ACC112 (cell line): ENCODE measurements around the gene PODXL2.
"Not testable (repeated sequence)": the region's sequence is repeated elsewhere in the genome, so short reads cannot be mapped to it uniquely, and the experiment has no call there.

ENCODE experiments used
- H2AFZ ChIP-seq: fragments of 200-600 bp; sonication (generic); one replicate; pipeline ENCODE4 v1.6.0; 2017; ENCODE audit warnings: antibody characterized with exemption, low read length; ENCODE audit not compliant: unreplicated experiment
- H3K27ac ChIP-seq: fragments of 200-600 bp; sonication (generic); 2 replicates; pipeline ENCODE4 v1.5.1; 2014; ENCODE audit warnings: low read depth, mild to moderate bottlenecking, antibody characterized with exemption, low read length, moderate library complexity
- H3K27me3 ChIP-seq: fragments of 200-600 bp; sonication (generic); 2 replicates; pipeline ENCODE4 v1.6.1; 2014; ENCODE audit warnings: mild to moderate bottlenecking, antibody characterized with exemption, low read length, moderate library complexity, mixed read lengths; ENCODE audit not compliant: insufficient read depth
- H3K36me3 ChIP-seq: fragments of 200-600 bp; sonication (generic); 2 replicates; pipeline ENCODE4 v1.6.1; 2016; ENCODE audit warnings: mild to moderate bottlenecking, antibody characterized with exemption, low read length, moderate library complexity, mixed read lengths; ENCODE audit not compliant: insufficient read depth
- H3K4me1 ChIP-seq: fragments of 200-600 bp; sonication (generic); one replicate; pipeline ENCODE4 v1.6.1; 2016; ENCODE audit warnings: low read length, mixed read lengths; ENCODE audit not compliant: insufficient read depth, unreplicated experiment, control insufficient read depth
- H3K4me3 ChIP-seq: fragments of 200-600 bp; sonication (generic); 2 replicates; pipeline ENCODE4 v1.5.1; 2014; ENCODE audit warnings: mild to moderate bottlenecking, low read depth, low read length
- H3K79me2 ChIP-seq: fragments of 200-600 bp; sonication (generic); one replicate; pipeline ENCODE4 v1.6.0; 2016; ENCODE audit warnings: low read length; ENCODE audit not compliant: control insufficient read depth, unreplicated experiment, insufficient read depth

Gene PODXL2

DNA sequence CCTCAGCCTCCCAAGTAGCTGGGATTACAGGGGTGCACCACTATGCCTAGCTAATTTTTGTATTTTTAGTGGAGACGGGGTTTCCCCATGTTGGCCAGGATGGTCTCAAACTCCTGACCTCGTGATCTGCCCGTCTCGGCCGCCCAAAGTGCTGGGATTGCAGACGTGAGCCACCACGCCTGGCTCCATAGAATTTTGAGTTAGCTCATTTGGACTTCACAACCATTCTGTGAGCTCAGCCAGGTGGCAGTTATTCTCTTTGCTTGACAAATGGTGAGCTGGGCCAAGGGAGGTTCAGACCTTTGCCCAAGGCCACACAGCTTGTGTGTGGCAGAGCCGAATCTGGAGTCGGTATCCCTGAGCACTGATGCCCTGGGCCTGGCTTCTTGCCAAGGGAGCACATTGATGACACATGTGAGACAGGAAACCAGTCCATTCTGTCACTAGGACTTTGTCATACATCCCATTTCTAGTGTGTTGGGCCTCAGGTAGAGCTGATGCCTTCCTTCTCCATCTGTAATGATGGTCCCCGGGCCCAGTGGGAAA lies 17.6 kb downstream of the PODXL2 start:
- H3K4me1 ChIP-seq: no peaks in the 10 kb centered on the region
- no peaks in the 10 kb centered on the region for H3K36me3 ChIP-seq
- H3K27me3 ChIP-seq: no peaks in the 10 kb centered on the region
- no peak overlapping the region for H2AFZ ChIP-seq
- H3K4me3 ChIP-seq: no peak overlapping the region
- no peaks in the 10 kb centered on the region for H3K79me2 ChIP-seq
- no peak overlapping the region for H3K27ac ChIP-seq

DNA sequence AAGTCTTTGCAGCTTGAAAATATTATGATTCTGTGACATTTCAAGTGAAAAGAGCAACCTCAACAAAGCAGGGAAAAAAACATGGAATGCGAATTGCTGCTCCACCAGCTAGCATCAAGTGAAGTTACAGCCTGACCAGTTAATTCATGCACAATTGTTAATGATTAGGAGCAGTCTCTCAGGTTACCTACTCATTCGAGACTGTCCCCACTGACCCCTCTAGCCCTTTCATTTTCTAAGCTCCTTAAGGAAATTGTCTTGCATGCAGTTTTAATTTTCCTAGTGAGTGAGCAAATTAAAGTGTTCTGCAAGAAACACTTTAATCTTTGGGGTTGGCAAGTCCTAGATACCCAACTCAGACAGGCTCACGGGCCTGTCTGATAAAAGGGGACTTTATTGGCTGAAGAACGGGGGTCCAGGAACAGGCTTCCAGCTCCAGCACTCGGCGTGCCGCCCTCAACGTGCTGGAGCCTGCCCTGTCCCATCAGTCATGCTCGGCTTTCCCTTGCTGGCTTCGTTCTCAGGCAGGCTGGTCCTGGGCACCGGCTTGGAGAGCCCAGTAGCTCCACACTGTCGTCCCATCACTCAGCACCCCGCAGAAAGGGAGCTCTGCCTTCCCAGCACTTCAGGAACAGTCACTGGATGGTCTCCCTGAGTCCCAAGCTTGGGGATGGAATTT lies 18.3 kb downstream of the PODXL2 start:
- H3K4me3 ChIP-seq: no peak overlapping the region
- H3K36me3 ChIP-seq: no peaks in the 10 kb centered on the region
- H3K27ac ChIP-seq: no peak overlapping the region
- H3K4me1 ChIP-seq: no peaks in the 10 kb centered on the region
- no peak overlapping the region for H2AFZ ChIP-seq
- H3K79me2 ChIP-seq: no peaks in the 10 kb centered on the region
- no peaks in the 10 kb centered on the region for H3K27me3 ChIP-seq

DNA sequence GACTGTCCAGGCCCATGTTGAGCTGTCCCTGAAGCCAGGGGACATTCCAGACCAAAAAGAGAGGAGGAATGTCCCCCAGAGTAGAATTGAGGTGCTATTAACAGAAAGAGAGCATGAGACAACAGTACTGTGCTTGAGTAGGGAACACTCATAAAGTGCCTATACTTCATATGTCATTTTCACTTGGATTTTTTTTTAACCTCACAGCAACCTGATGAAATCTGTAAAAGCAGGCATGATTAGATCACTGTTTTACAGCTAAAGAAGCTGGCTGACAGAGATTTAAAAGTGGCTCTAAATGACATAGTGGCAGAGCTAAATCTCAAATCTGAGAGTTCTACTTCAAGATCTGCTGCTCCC lies 18.8 kb downstream of the PODXL2 start:
- H2AFZ ChIP-seq: no peak overlapping the region
- no peak overlapping the region for H3K4me3 ChIP-seq
- H3K27me3 ChIP-seq: no peaks in the 10 kb centered on the region
- no peaks in the 10 kb centered on the region for H3K4me1 ChIP-seq
- no peaks in the 10 kb centered on the region for H3K79me2 ChIP-seq
- no peaks in the 10 kb centered on the region for H3K36me3 ChIP-seq
- no peak overlapping the region for H3K27ac ChIP-seq

DNA sequence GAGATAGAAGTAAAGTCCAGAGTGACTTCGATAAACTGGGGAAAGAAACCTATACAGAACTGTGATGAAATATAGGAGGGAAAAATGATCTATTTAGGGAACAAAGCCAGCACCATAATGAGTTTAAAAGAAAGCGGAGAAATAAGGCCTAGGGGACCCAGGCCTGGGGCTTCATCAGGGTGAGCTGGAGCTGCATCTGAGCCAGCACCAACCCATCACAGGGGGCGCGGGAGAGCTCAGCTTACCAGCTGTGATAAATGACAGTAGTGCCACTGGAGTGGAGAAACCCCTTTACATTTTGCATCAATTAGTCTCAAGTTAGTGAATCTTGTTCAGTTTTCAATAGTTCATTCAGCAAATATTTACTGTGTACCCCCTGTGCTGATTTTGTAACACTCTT lies 21.3 kb downstream of the PODXL2 start:
- no peak overlapping the region for H2AFZ ChIP-seq
- peaks cover under 1% of the 10 kb centered on the region for H3K4me1 ChIP-seq
- no peak overlapping the region for H3K4me3 ChIP-seq
- H3K36me3 ChIP-seq: no peaks in the 10 kb centered on the region
- no peaks in the 10 kb centered on the region for H3K27me3 ChIP-seq
- no peaks in the 10 kb centered on the region for H3K79me2 ChIP-seq
- H3K27ac ChIP-seq: no peak overlapping the region

DNA sequence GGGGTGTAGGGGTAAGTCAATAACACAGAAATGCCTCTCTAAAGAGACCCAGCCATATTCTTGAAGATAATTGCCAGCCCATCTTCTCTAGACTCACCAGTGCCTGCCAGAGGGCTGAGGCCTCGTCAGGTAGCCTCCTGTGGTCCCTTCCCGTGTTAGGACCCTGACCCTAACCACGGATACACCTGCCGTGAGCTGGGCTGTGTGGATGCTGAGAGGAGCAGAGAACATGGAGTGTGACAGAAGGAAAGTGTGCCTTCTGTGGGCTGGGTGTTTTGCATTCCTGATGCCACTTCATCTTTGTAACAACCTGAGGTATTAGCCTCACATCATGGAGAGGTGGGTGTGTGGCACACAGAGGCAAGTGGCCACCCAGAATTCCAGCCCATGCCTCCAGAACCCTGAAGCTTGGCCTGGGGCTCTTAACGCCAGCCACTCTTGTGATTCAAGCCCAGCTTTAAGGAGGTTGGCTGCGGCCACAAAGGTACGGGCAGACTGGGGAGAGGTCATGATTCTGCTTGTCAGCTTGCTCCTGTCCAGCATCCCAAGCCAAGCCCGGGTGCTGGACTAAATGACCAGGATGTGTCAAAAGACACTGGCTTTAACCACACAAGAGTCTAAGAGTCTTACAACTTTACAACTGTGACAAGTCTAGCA lies 22.7 kb downstream of the PODXL2 start:
- Histone ChIP-seq H3K36me3 (no peaks in the 10 kb centered on the region), H3K79me2 (no peaks in the 10 kb centered on the region), H2AFZ (no peak overlapping the region), H3K27ac (no peak overlapping the region), H3K4me3 (no peak overlapping the region), H3K27me3 (no peaks in the 10 kb centered on the region), H3K4me1 (peaks cover 8% of the 10 kb centered on the region)

DNA sequence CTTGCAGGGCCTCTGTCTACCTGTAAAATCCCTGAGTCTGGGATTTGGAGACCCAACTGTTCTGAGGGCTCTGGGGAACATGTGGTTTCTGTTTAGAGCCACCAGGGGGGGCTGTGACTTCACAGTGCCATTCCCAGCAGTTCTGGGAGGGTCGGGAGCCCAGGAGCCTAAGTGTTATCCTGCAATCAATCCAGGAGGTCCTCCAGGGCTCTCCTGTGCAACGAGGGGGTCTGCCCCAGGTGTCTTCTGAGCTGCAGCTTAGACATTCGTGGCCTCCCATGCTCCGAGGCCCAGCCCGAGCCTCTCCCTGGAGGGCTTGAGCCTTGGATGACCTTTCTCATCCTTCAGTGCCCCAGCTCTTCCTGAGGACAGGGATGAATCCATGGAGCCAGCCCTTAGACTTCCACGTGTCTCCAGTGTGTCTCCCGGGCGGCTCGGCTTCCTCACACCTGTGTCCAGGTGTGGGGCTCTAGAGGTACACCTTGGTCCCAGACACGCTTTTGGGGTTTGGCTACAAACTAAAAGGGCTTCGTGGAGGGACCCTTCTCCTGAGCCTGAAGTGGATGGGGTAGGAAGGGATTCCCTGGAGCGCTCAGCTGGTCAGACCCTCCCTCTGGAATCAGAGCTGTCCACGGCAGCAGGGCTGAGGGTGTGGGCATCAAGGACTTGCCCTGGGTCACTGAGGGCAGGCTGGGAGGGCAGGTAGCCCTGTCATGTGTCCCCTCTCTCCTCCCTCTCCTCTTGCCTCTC lies 23.4 kb downstream of the PODXL2 start:
- Histone ChIP-seq H3K27me3 (no peaks in the 10 kb centered on the region), H3K27ac (no peak overlapping the region), H3K4me3 (no peak overlapping the region), H3K4me1 (peaks cover 8% of the 10 kb centered on the region), H3K36me3 (no peaks in the 10 kb centered on the region), H3K79me2 (no peaks in the 10 kb centered on the region), H2AFZ (no peak overlapping the region)

DNA sequence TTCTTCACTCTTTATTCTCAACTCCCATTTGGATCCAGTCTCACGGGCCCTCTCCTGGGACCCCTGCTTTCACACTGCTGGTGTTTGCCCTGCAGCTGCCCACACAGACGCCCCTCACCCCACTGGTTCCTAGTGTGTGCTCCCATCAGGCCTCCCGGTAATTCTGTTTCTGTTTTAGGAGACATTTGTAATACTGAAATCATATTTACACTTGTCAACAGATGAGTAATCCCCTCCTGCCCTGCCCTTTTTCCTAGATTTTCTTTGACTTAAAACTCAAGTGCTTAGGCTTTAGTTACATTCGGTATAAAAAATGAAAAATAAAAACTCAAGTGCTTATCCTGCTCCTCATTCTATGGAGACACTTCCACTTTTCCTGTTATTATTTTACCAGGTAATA lies 25.4 kb downstream of the PODXL2 start:
- H2AFZ ChIP-seq: no peak overlapping the region

DNA sequence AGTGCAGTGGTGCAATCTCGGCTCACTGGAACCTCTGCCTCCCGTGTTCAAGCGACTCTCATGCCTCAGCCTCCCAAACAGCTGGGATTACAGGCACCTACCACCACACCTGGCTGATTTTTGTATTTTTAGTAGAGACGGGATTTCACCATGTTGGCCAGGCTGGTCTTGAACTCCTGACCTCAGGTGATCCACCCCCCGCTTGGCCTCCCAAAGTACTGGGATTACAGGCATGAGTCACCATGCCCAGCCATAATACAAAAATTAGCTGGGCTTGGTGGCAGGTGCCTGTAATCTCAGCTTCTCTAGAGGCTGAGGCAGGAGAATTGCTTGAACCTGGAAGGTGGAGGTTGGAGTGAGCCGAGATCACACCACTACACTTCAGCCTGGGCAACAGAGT lies 26.0 kb downstream of the PODXL2 start:
- H3K27me3 ChIP-seq, H3K79me2 ChIP-seq, H3K4me1 ChIP-seq, H3K36me3 ChIP-seq, H3K4me3 ChIP-seq, H2AFZ ChIP-seq, H3K27ac ChIP-seq: not testable (repeated sequence)

More for the DNA sequence above, 25.4 kb downstream of the PODXL2 start:
- H3K27me3 ChIP-seq: no peaks in the 10 kb centered on the region
- H3K79me2 ChIP-seq: no peaks in the 10 kb centered on the region
- H3K4me1 ChIP-seq: peaks cover 8% of the 10 kb centered on the region
- H3K4me3 ChIP-seq: no peak overlapping the region
- no peaks in the 10 kb centered on the region for H3K36me3 ChIP-seq
- H3K27ac ChIP-seq: no peak overlapping the region

DNA sequence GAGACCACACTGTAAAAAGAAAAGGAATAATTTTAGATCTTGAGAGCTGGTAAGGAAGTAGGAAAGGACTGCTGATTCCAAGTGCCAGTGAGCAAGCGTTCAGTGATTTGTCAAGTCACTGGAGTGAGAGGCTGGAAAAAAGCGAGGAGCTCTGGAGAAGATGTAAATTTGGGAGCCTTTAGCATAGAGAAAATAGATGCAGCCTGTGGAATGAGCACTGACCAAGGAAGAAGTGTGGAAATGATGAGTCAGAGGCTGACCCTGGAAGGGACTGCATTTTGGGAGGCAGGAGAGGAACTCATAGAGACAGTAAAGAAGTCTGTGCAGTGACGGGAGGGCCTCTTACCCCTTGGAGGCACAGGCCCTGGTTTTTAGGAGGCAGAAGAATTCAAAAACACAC lies 26.7 kb downstream of the PODXL2 start:
- Histone ChIP-seq H3K79me2 (no peaks in the 10 kb centered on the region), H3K27ac (0 out of 2 replicates have a peak overlapping the region, but pooled peaks have one; percentile 1), H3K36me3 (no peaks in the 10 kb centered on the region), H3K4me1 (peaks cover 8% of the 10 kb centered on the region), H2AFZ (no peak overlapping the region), H3K27me3 (no peaks in the 10 kb centered on the region), H3K4me3 (no peak overlapping the region)

DNA sequence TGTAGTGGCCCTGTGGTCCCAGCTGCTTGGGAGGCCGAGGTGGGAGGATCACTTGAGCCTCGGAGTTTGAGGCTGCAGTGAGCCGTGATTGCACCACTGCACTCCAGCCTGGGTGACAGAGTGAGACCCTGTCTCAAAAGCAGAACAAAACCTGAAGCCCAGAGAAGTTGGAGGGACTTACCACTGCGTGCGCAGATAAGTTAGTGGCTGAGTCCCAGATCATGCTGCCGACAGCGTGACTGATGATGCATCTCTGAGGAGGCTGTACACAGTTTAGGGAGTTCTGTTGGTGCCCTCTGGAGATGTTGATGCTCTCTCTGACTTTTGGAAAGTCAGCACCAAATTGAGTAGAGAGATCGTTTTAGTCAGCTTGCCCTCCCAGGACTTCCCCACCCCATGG lies 27.9 kb downstream of the PODXL2 start:
- H3K27me3 ChIP-seq: no peaks in the 10 kb centered on the region

More for the DNA sequence above, 27.9 kb downstream of the PODXL2 start:
- Histone ChIP-seq H3K4me1 (peaks cover 8% of the 10 kb centered on the region), H3K27ac (no peak overlapping the region), H3K36me3 (no peaks in the 10 kb centered on the region), H3K79me2 (no peaks in the 10 kb centered on the region), H3K4me3 (no peak overlapping the region), H2AFZ (no peak overlapping the region)
